Neuronal stem cell (in vitro differentiated cells): Measurements from ENCODE around the gene GFI1.
A peak's percentile ranks its signal among the peaks of the same experiment; 100 is the strongest.

ENCODE experiments used
- DNase-seq: peaks from one replicate; pipeline ENCODE4 v3.0.0-alpha.2; 2013; ENCODE audit warnings: low spot score
- H2AFZ ChIP-seq: one replicate; pipeline ENCODE4 v1.6.1; 2013; ENCODE audit warnings: mild to moderate bottlenecking, low read length, inconsistent platforms
- H2AK5ac ChIP-seq: 2 replicates; pipeline ENCODE4 v1.6.1; 2013; ENCODE audit warnings: low read depth, mild to moderate bottlenecking, inconsistent platforms, low read length, moderate library complexity, mixed read lengths
- H2BK120ac ChIP-seq: 2 replicates; pipeline ENCODE4 v1.6.1; 2013; ENCODE audit warnings: low read depth, mild to moderate bottlenecking, inconsistent platforms, low read length, moderate library complexity, mixed read lengths
- H2BK12ac ChIP-seq: one replicate; pipeline ENCODE4 v1.6.1; 2013; ENCODE audit warnings: low read length, inconsistent platforms
- H2BK15ac ChIP-seq: 2 replicates; pipeline ENCODE4 v1.6.1; 2013; ENCODE audit warnings: mild to moderate bottlenecking, low read length, inconsistent platforms, mixed read lengths
- H2BK5ac ChIP-seq: one replicate; pipeline ENCODE4 v1.6.1; 2013; ENCODE audit warnings: inconsistent platforms, mild to moderate bottlenecking, low read length, moderate library complexity
- H3K14ac ChIP-seq: one replicate; pipeline ENCODE4 v1.6.1; 2013; ENCODE audit warnings: low read length, inconsistent platforms
- H3K18ac ChIP-seq: 2 replicates; pipeline ENCODE4 v1.6.1; 2013; ENCODE audit warnings: low read length, inconsistent platforms
- H3K23ac ChIP-seq: 2 replicates; pipeline ENCODE4 v1.6.1; 2013; ENCODE audit warnings: low read depth, mild to moderate bottlenecking, mixed read lengths, low read length, inconsistent platforms; ENCODE audit not compliant: poor library complexity
- H3K27ac ChIP-seq: replicated peaks from 3 replicates; pipeline ENCODE4 v1.5.1; 2013; ENCODE audit warnings: low read length, inconsistent platforms
- H3K27me3 ChIP-seq, 3 experiments: 2 replicates each; pipeline ENCODE4 v1.6.1; 2013; ENCODE audit warnings: low read length in 3 of 3, mild to moderate bottlenecking in 2 of 3, inconsistent platforms in 1 of 3, low read depth in 1 of 3, mixed read lengths in 1 of 3, moderate library complexity in 1 of 3; ENCODE audit not compliant: control insufficient read depth in 3 of 3, insufficient read depth in 3 of 3
- H3K36me3 ChIP-seq, 2 donors: replicated peaks in 1 of 2; 2 replicates each; pipeline ENCODE4 v1.6.1; 2013; ENCODE audit warnings: low read length in 2 of 2; ENCODE audit not compliant: control insufficient read depth in 2 of 2, insufficient read depth in 2 of 2
- H3K4ac ChIP-seq: 2 replicates; pipeline ENCODE4 v1.6.1; 2013; ENCODE audit warnings: inconsistent platforms, mild to moderate bottlenecking, low read length, moderate library complexity
- H3K4me1 ChIP-seq, 2 donors: 1 replicate in 1 of 2; 2 replicates in 1 of 2; pipeline ENCODE4 v1.6.1; 2013; ENCODE audit warnings: low read length in 2 of 2, low read depth in 1 of 2; ENCODE audit not compliant: control insufficient read depth in 2 of 2, insufficient read depth in 1 of 2
- H3K4me2 ChIP-seq: one replicate; pipeline ENCODE4 v1.6.1; 2013; ENCODE audit warnings: mild to moderate bottlenecking, low read length, inconsistent platforms; ENCODE audit not compliant: insufficient read depth, poor library complexity, severe bottlenecking
- H3K4me3 ChIP-seq, 2 donors: 2 replicates each; pipeline ENCODE4 v1.5.1; 2013; ENCODE audit warnings: low read length in 2 of 2, mild to moderate bottlenecking in 2 of 2, inconsistent platforms in 1 of 2, moderate library complexity in 1 of 2
- H3K79me1 ChIP-seq: one replicate; pipeline ENCODE4 v1.6.1; 2013; ENCODE audit warnings: low read depth, mild to moderate bottlenecking, inconsistent platforms, low read length, moderate library complexity
- H3K9ac ChIP-seq: one replicate; pipeline ENCODE4 v1.6.1; 2013; ENCODE audit warnings: mild to moderate bottlenecking, low read depth, low read length, inconsistent platforms; ENCODE audit not compliant: poor library complexity
- H3K9me3 ChIP-seq, 2 donors: replicated peaks in 1 of 2; 2 replicates each; pipeline versions ENCODE3 to v1.6.1; 2013; ENCODE audit warnings: low read length in 2 of 2, mild to moderate bottlenecking in 2 of 2, inconsistent platforms in 1 of 2, low read depth in 1 of 2, mixed read lengths in 1 of 2, moderate library complexity in 1 of 2; ENCODE audit not compliant: control insufficient read depth in 2 of 2, insufficient read depth in 1 of 2
- H4K8ac ChIP-seq: one replicate; pipeline ENCODE4 v1.6.1; 2013; ENCODE audit warnings: low read depth, mild to moderate bottlenecking, inconsistent platforms, low read length, moderate library complexity
- H4K91ac ChIP-seq: one replicate; pipeline ENCODE4 v1.6.1; 2013; ENCODE audit warnings: low read length, low read depth, mild to moderate bottlenecking, inconsistent platforms; ENCODE audit not compliant: poor library complexity
- WGBS, 2 donors: extraction: QIAGEN DNeasy Blood & Tissue Kit; methylation state at CpG; one replicate each; pipeline ENCODE4 v1.1.7; 2013; ENCODE audit warnings: missing lambda C conversion rate in 2 of 2, mixed read lengths in 1 of 2; ENCODE audit not compliant: insufficient read length in 2 of 2, insufficient replicate concordance in 1 of 2; ENCODE audit errors: extremely low coverage in 2 of 2; 5-methylcytosine and 5-hydroxymethylcytosine counted together

GFI1 gene

DNA sequence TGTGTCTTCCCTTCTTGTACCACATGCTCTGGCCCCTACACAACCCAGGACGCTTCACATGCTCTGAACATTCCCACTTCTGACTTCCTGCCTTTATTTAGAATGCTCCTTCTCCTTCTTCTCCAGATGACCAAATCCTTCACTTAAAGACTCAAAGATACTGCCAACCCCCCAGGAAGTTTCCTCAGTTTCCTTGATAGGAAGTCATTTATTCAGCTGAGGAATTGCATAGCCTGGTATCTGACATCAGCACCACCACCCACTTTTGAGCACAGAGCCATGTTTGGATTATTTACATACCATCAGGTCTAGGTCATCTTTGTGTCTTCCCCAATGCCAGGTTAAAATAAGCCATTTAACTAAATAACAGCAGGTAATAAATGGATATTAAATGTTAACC is 42.4 kb downstream of the GFI1 start:
- Histone ChIP-seq H3K4me2 (no peak overlapping the region), H3K18ac (no peak overlapping the region), H2BK12ac (no peak overlapping the region), H3K9me3 (no peaks in the 10 kb centered on the region), H3K27me3 (no peaks in the 10 kb centered on the region), H2AFZ (no peak overlapping the region), H4K8ac (no peak overlapping the region), H3K27ac (no peak overlapping the region), H3K4me3 (no peak overlapping the region), H3K4me1 (peaks cover 4% of the 10 kb centered on the region in 2 donors), H3K23ac (no peak overlapping the region), H2BK15ac (no peak overlapping the region), H3K9ac (no peak overlapping the region), H2BK120ac (no peak overlapping the region), H2AK5ac (no peak overlapping the region), H4K91ac (no peak overlapping the region), H3K4ac (no peak overlapping the region), H3K14ac (no peak overlapping the region), H2BK5ac (no peak overlapping the region), H3K79me1 (no peaks in the 10 kb centered on the region), H3K36me3 (no peaks in the 10 kb centered on the region)
- no CpG with 5 or more reads among the region's 1 CpG for WGBS, 2 donors
- no peak for DNase-seq

DNA sequence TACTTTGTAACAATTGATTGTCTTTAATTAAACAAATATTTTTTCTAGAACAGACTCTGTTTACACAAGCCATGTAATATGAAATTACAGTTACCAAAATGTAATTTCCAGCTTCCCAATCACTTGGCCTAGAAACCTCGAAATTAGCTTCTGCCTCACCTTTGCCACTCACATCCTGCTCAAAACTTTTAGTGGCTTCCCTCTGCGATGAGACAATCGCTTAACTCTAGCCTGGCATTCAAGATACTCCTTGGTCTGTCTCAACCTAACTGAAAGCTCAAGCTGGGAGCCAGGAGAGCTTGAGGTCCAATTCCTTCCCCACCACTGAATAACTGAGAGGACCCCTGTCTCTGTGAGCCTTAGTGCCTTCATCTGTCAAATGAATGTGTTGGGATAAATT is 42.8 kb downstream of the GFI1 start:
- Histone ChIP-seq H3K14ac (no peak overlapping the region), H2BK15ac (no peak overlapping the region), H3K9me3 (no peaks in the 10 kb centered on the region), H2AFZ (no peak overlapping the region), H3K79me1 (no peaks in the 10 kb centered on the region), H3K4me1 (peaks cover 4% of the 10 kb centered on the region in 2 donors), H3K23ac (no peak overlapping the region), H2BK120ac (no peak overlapping the region), H3K27ac (no peak overlapping the region), H2AK5ac (no peak overlapping the region), H4K91ac (no peak overlapping the region), H4K8ac (no peak overlapping the region), H2BK5ac (no peak overlapping the region), H3K4me3 (no peak overlapping the region), H3K9ac (no peak overlapping the region), H3K27me3 (no peaks in the 10 kb centered on the region), H3K4me2 (no peak overlapping the region), H3K36me3 (no peaks in the 10 kb centered on the region), H2BK12ac (no peak overlapping the region), H3K4ac (no peak overlapping the region), H3K18ac (no peak overlapping the region)
- no peak for DNase-seq
- WGBS, 2 donors, result no CpG with 5 or more reads among the region's 3 CpGs

DNA sequence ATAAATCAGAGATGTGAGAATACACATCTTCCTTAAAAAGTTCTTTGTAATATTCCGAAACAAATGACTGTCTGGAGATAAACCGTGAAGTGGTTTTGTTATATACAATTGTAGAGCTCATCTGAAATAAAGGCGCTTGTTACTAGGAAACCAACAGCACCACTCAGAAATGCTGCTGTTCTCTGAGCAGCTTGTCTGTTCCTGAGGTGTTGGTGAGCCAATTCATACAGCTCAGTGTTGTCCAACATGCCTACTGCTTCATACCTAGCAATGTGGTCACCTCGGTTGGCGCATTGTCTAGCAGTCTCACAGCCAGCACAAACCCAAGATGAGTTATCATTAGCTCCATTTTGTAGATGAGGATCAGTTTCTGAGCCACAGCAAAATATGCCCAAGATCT is 44.4 kb downstream of the GFI1 start:
- H2BK5ac ChIP-seq, result no peak overlapping the region
- H3K27me3 ChIP-seq, result no peaks in the 10 kb centered on the region
- H3K79me1 ChIP-seq, result no peaks in the 10 kb centered on the region
- H2AK5ac ChIP-seq, result no peak overlapping the region
- DNase-seq, result no peak
- peak overlapping the region; percentile 39 for H2AFZ ChIP-seq
- WGBS, 2 donors, result no CpG with 5 or more reads among the region's 5 CpGs
- H4K8ac ChIP-seq, result no peak overlapping the region
- H3K36me3 ChIP-seq, result no peaks in the 10 kb centered on the region
- H3K14ac ChIP-seq, result no peak overlapping the region
- no peak overlapping the region for H3K23ac ChIP-seq
- no peak overlapping the region for H3K9ac ChIP-seq
- no peaks in the 10 kb centered on the region for H3K9me3 ChIP-seq
- H2BK15ac ChIP-seq, result no peak overlapping the region
- H3K4me3 ChIP-seq, result no peak overlapping the region
- H4K91ac ChIP-seq, result no peak overlapping the region
- H3K4me2 ChIP-seq, result no peak overlapping the region
- peaks cover 4% of the 10 kb centered on the region in 2 donors for H3K4me1 ChIP-seq
- no peak overlapping the region for H2BK120ac ChIP-seq
- H2BK12ac ChIP-seq, result no peak overlapping the region
- no peak overlapping the region for H3K27ac ChIP-seq
- H3K18ac ChIP-seq, result no peak overlapping the region
- H3K4ac ChIP-seq, result no peak overlapping the region

DNA sequence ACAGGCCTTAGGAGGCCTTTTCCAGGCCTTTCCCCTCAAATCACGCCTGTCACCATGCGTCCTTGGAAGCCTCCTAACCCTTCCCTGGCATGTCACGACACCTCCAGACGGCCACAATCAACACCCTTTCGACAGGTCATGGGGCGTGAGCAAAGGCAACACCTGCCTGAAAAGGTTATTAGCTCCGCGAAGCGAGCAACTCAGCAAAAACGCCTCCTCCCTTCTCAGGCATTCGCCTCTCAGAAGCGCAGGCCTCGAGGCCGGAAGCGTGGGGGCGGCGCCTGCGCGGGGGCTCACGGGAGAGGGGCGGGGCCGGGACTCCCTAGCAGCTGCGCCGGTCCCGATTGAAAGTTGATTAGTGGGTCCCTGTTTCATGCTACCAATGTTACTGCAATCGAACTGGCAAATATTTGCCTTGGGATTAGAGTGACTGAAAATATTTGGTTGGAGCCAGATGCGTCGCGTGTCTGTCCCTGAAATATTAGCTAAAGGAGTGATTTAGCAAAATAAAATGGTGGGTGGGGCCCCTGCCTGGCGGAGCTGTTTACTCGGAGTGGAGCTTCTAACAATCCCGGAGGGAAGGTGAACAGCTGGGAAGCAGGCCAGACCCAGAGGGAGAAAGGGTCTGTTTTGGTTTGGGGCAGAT is 44.9 kb downstream of the GFI1 start:
- Histone ChIP-seq H3K23ac (no peak overlapping the region), H4K8ac (no peak overlapping the region), H2AFZ (peak overlapping the region; percentile 39), H3K9me3 (no peaks in the 10 kb centered on the region), H3K18ac (peak overlapping the region; percentile 32), H3K36me3 (no peaks in the 10 kb centered on the region), H2BK12ac (no peak overlapping the region), H3K4me2 (no peak overlapping the region), H3K27me3 (no peaks in the 10 kb centered on the region), H3K27ac (no peak overlapping the region), H2AK5ac (no peak overlapping the region), H3K4me1 (peaks cover 1 to 4% of the 10 kb centered on the region in 2 donors), H3K4me3 (no peak overlapping the region), H3K14ac (no peak overlapping the region), H2BK120ac (no peak overlapping the region), H3K4ac (no peak overlapping the region), H2BK15ac (no peak overlapping the region), H2BK5ac (no peak overlapping the region), H3K9ac (no peak overlapping the region), H4K91ac (no peak overlapping the region), H3K79me1 (no peaks in the 10 kb centered on the region)
- DNase-seq, result no peak
- no CpG with 5 or more reads among the region's 32 CpGs for WGBS, 2 donors
